Activated CD4-positive, alpha-beta T cell treated with anti-CD3 and anti-CD28 coated beads for 24 hours (primary cell): Measurements from ENCODE around the gene AAR2.

ENCODE experiments used
- DNase-seq, 2 donors: peaks; one replicate each; pipeline ENCODE4 v3.0.0-alpha.2; 2020; ENCODE audit warnings: low read depth in 2 of 2

Gene AAR2

GRCh38 chr20:36279776-36280175 is 43.5 kb downstream of the AAR2 start:
- DNase-seq: no peak

GRCh38 chr20:36281785-36282380 is 45.6 kb downstream of the AAR2 start:
- no peak for DNase-seq

GRCh38 chr20:36284751-36285150 is 48.5 kb downstream of the AAR2 start:
- no peak for DNase-seq

GRCh38 chr20:36285746-36286447 is 49.6 kb downstream of the AAR2 start:
- no peak for DNase-seq

GRCh38 chr20:36297656-36298055 is 61.4 kb downstream of the AAR2 start:
- DNase-seq: no peak

- DNase-seq: no peak
Measured at GRCh38 chr20:36298061-36298460, 61.8 kb downstream of the AAR2 start.

- DNase-seq: no peak
Measured at GRCh38 chr20:36298795-36299339, 62.6 kb downstream of the AAR2 start.

GRCh38 chr20:36299459-36299858 is 63.2 kb downstream of the AAR2 start:
- DNase-seq: no peak

- DNase-seq: no peak
Measured at GRCh38 chr20:36301359-36302119, 65.3 kb downstream of the AAR2 start.

GRCh38 chr20:36303020-36303595 is 66.8 kb downstream of the AAR2 start:
- DNase-seq: no peak

- no peak for DNase-seq
Measured at GRCh38 chr20:36303831-36304230, 67.6 kb downstream of the AAR2 start.

- no peak for DNase-seq
Measured at GRCh38 chr20:36304786-36305495, 68.7 kb downstream of the AAR2 start.

- DNase-seq: no peak
Measured at GRCh38 chr20:36305602-36306551, 69.6 kb downstream of the AAR2 start, which contains the start of gene DLGAP4. TSS of gene DLGAP4 (plus strand) at chr20:36306339. CDS start at chr20:36431718, 125,379 bp downstream.
